Thyroid gland (tissue), 4 donors: ENCODE measurements around the gene AIPL1. TPM values are rescaled to one million over a fixed set of nuclear protein-coding genes. Genes with fewer than 3 reads are reported as not detected.

Experiments used
- DNase-seq, 2 donors: peaks; one replicate each; pipeline ENCODE4 v3.0.0-alpha.2; 2019
- H3K27ac ChIP-seq, 3 donors: fragments of 200-600 bp; sonication (generic); 1 replicate in 2 of 3; 2 replicates in 1 of 3; pipeline ENCODE4 v1.5.1; 2016 to 2019; ENCODE audit warnings: mild to moderate bottlenecking in 1 of 3, moderate library complexity in 1 of 3
- H3K27me3 ChIP-seq: fragments of 200-600 bp; sonication (generic); one replicate; pipeline ENCODE4 v1.5.1; 2019
- H3K36me3 ChIP-seq, 2 donors: fragments of 200-600 bp; sonication (generic); one replicate each; pipeline ENCODE4 v1.5.1; 2016 to 2019
- H3K4me1 ChIP-seq, 2 donors: fragments of 200-600 bp; sonication (generic); one replicate each; pipeline ENCODE4 v1.5.1; 2017 to 2019
- H3K4me3 ChIP-seq, 3 donors: fragments of 200-600 bp; sonication (generic); replicated peaks in 1 of 3; 1 replicate in 2 of 3; 2 replicates in 1 of 3; pipeline ENCODE4 v1.5.1; 2016; ENCODE audit warnings: mild to moderate bottlenecking in 1 of 3
- H3K9me3 ChIP-seq: fragments of 200-600 bp; sonication (generic); one replicate; pipeline ENCODE4 v1.5.1; 2017
- POLR2A ChIP-seq, 2 donors: fragments of 450-650 bp; IDR thresholded peaks; one replicate each; pipeline ENCODE4 v1.6.1; 2017; ENCODE audit warnings: antibody characterized with exemption in 2 of 2, mild to moderate bottlenecking in 2 of 2, moderate library complexity in 1 of 2
- WGBS, 2 donors: methylation state at CpG; one replicate each; pipeline ENCODE4 v1.1.5; 2017; 5-methylcytosine and 5-hydroxymethylcytosine counted together
- intact Hi-C: fragments of 100-400 bp; cut with DNase I; formaldehyde crosslinking; loops from one replicate; pipeline ENCODE4 v1.15.1; 2023
- total RNA-seq, 4 donors: library from RNA; depleted of rRNA; stranded (reverse); fragments of >200 nt; gene quantifications; one replicate each; pipeline ENCODE4 v1.2.3, GENCODE V29; 2016
- TF ChIP-seq, protein P1 (sequence below), 6 experiments: fragments of 200-600 bp in 3 of 6; fragments of 450-650 bp in 3 of 6; sonication (generic) in 3 of 6; IDR thresholded peaks; one replicate each; pipeline ENCODE4 v1.5.1; 2016 to 2019; ENCODE audit warnings: antibody characterized with exemption in 6 of 6, mild to moderate bottlenecking in 2 of 6, inconsistent platforms in 1 of 6, moderate library complexity in 1 of 6

The AIPL1 gene
- total RNA-seq, 4 donors from 2014 or later, result not detected

DNA sequence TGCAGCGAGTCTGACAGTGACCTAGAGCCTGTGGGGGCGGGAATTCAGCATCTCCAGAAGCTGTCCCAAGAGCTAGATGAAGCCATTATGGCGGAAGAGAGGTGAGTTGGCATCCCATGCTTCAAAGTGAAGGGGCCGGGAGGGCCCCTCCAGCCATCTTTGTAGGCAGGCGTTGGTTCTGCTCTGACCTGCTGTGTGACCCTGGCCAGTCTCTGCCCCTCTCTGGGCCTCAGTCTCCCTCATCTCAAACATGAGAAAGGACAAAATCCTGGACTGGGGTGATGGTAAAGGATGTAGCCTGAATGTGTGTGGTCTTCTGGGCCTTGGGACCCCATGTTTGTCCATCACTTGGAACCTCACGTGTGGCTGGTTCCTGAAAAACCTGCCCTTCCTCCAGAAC, 14.4 kb upstream of the AIPL1 start:
- Histone ChIP-seq H3K27me3 (no peaks in the 10 kb centered on the region), H3K36me3 (no peaks in the 10 kb centered on the region), H3K4me1 (peaks cover 0 to 4% of the 10 kb centered on the region in 2 donors), H3K4me3 (no peak overlapping the region), H3K9me3 (no peaks in the 10 kb centered on the region), H3K27ac (no peak overlapping the region)
- no peak for DNase-seq
- intact Hi-C loops, result no loop called here
- 96 to 100% methylated on average over 6 of the region's 6 CpGs for WGBS, 2 donors
- no peak for TF ChIP-seq POLR2A (IDR thresholded peaks at IDR 0.05)
- TF ChIP-seq, protein P1, sequence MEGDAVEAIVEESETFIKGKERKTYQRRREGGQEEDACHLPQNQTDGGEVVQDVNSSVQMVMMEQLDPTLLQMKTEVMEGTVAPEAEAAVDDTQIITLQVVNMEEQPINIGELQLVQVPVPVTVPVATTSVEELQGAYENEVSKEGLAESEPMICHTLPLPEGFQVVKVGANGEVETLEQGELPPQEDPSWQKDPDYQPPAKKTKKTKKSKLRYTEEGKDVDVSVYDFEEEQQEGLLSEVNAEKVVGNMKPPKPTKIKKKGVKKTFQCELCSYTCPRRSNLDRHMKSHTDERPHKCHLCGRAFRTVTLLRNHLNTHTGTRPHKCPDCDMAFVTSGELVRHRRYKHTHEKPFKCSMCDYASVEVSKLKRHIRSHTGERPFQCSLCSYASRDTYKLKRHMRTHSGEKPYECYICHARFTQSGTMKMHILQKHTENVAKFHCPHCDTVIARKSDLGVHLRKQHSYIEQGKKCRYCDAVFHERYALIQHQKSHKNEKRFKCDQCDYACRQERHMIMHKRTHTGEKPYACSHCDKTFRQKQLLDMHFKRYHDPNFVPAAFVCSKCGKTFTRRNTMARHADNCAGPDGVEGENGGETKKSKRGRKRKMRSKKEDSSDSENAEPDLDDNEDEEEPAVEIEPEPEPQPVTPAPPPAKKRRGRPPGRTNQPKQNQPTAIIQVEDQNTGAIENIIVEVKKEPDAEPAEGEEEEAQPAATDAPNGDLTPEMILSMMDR (IDR thresholded peaks at IDR 0.05), result no peak

DNA sequence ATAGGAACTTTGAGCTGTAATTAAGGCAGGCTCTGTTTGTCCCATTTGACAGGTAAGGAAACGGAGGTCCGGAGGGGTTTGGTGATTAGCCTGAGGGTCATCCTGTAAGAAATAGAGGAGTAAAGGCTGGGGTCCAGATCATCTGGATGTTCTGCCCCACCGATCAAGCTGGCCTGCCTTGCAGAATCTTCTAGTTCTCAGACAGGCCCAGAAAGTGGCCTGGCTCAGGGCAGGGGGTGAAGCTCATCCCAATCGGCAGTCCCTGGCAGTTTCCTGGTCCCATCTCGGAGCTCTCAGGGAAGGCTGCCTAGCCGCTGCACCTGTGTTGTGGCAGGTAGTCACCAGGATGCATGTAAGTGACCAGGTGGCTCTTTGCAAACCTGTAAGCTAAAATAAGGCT, 13.6 kb upstream of the AIPL1 start:
- Histone ChIP-seq H3K9me3 (no peaks in the 10 kb centered on the region), H3K4me1 (peaks cover 0 to 10% of the 10 kb centered on the region in 2 donors), H3K27ac (no peak overlapping the region), H3K36me3 (no peaks in the 10 kb centered on the region), H3K27me3 (no peaks in the 10 kb centered on the region), H3K4me3 (no peak overlapping the region)
- intact Hi-C loops, result no loop called here
- no peak for DNase-seq
- WGBS, 2 donors, result 94 to 97% methylated on average over 4 to 6 of the region's 6 CpGs
- no peak for TF ChIP-seq POLR2A (IDR thresholded peaks at IDR 0.05)
- TF ChIP-seq, protein P1 (IDR thresholded peaks at IDR 0.05), result no peak

DNA sequence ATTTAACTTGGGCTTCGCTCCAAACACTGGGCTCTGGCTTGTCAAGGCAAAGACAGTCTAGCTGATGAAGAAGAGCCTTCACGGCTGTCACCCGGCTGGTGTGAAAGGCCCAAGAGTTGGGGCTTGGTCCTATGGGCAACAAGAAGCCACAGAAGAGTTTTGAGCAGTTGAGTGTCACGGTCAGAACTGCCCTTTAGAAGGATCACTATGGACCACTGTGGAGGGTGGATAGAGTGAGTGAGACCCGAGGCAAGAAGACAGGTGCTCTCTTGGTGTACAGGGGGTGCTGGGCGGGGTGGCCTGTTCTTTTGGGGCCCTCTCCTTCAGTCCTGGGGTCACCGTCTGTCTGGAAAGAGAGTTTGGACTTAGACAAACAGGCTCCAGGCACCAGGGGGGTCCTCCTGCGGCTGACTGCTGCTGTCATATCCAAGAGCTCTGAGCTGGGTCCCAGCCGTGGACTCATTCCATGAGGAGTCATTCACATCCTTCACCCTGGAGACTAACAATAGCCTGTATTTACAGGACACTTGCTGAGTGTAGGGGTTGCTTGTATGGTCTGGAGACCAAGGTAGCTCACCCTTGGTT, 11.7 kb upstream of the AIPL1 start:
- WGBS, 2 donors, result 87 to 88% methylated on average over 9 of the region's 9 CpGs

DNA sequence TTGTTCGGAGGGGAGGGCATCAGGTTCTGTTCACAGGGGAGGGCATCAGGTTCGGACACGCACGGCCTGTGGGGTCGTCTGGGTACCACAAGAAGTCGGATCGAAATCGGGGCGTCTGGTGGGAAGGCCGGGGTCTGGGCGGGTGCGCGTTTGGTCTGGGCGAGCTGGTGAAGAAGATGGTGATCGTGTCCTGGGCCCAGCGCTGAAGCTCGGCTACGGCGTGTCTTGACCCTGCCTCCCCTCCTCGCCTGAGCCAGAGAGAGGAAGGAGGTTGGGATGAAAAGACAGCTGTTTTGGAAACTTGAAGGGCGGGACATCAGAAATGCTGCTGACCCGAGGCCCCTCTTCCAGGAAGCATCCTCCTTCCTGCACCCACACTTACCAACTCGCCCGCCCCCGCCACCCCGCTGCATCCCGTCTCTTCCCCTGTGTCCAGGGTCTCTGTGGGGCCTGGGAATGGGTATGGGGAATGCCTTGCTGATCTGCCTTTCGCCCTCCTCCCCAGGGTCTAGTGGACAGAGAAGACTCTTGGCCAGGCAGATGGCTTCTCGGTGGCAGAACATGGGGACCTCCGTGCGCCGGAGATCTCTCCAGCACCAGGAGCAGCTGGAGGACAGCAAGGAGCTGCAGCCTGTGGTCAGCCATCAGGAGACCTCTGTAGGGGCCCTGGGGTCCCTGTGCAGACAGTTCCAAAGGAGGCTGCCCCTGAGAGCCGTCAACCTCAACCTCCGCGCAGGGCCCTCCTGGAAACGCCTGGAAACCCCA, 9.8 kb upstream of the AIPL1 start:
- intact Hi-C loops, result no loop called here
- H3K36me3 ChIP-seq, result no peaks in the 10 kb centered on the region

More for the DNA sequence above, 11.7 kb upstream of the AIPL1 start:
- no peaks in the 10 kb centered on the region for H3K36me3 ChIP-seq
- H3K9me3 ChIP-seq, result no peaks in the 10 kb centered on the region
- H3K27me3 ChIP-seq, result no peaks in the 10 kb centered on the region
- intact Hi-C loops, result no loop called here
- H3K27ac ChIP-seq, result no peak overlapping the region
- H3K4me3 ChIP-seq, result no peak overlapping the region
- no peak for DNase-seq
- peaks cover 0 to 13% of the 10 kb centered on the region in 2 donors for H3K4me1 ChIP-seq
- TF ChIP-seq POLR2A (IDR thresholded peaks at IDR 0.05), result no peak
- TF ChIP-seq, protein P1 (IDR thresholded peaks at IDR 0.05), result no peak

More for the DNA sequence above, 9.8 kb upstream of the AIPL1 start:
- 17 to 20% methylated on average over 23 to 30 of the region's 36 CpGs for WGBS, 2 donors
- Histone ChIP-seq H3K4me3 (peak overlapping the region in 1 of 3 donors; percentile 39), H3K27ac (no peak overlapping the region), H3K9me3 (no peaks in the 10 kb centered on the region), H3K27me3 (no peaks in the 10 kb centered on the region), H3K4me1 (peaks cover 0 to 13% of the 10 kb centered on the region in 2 donors)
- TF ChIP-seq POLR2A (IDR thresholded peaks at IDR 0.05), result no peak
- TF ChIP-seq, protein P1 (IDR thresholded peaks at IDR 0.05), result no peak
- no peak for DNase-seq
